Stimulated activated CD8-positive, alpha-beta memory T cell treated with anti-CD3 and anti-CD28 coated beads, Interleukin-15, amount 100 ng/mL, for 4 hours (primary cell): ENCODE data around the gene DYNC1LI1.

Experiments
- DNase-seq, 2 donors: peaks; one replicate each; pipeline ENCODE4 v3.0.0-alpha.2; 2020; ENCODE audit warnings: low read depth in 2 of 2

Gene DYNC1LI1

DNA sequence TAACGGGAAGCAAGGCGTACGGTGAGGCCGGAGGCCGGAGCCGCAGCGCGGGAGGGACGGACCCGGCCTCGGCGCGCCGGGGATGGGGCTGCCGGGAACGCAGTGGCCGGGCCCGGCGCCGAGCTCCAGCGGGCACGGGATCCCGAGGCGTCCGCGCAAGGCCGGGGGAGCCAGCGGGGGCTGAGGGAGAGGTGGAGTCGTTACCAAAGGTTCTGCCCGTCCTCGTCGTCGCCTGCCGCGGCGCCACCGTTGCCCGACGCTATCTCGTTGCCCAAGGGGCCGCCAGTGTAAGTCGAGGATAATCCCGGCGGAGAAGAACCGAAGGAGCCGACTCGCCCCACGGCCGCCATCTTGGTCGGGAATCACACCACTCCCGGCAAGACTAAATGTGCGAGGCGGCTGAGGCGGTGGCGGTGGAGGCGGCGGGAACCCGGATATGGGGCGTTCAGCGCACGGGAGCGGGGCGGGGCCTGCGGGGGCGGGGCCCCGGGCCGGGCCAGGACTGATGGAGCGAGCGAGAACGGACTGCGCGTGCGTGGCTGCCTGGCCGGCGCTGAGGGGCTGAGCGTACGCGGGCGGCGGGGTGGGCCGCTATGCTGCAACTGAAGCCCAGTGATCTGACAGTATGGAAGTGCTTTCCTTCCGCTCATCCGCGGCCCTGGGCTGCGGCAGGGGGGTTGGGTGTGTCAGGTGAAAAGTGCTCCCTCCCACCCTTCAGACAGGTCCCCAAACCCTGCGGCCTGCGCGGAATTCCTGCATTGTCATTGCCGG is at the start of gene DYNC1LI1:
DYNC1LI1 (minus strand) TSS at position 438 of the 771 bp plus-strand sequence; CDS start at position 350, 88 bp downstream.
- DNase-seq = peak; percentile 87 to 92

DNA sequence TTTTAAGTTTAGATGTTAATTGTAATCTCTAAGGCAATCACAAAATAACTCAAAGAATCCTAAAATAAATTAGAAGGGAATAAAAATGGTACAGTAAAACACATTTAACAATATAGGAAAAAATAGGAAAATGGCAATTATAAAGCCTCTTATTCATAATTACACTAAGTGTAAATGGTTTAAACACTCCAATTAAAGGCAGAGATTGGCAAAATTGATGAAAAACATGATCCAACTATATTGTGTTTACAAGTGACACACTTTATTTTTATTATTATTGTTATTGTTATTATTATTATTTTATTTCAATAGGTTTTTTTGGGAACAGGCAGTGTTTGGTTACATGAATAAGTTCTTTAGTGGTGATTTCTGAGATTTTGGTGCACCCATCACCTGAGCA is 48.7 kb upstream of the DYNC1LI1 start:
- no peak for DNase-seq

DNA sequence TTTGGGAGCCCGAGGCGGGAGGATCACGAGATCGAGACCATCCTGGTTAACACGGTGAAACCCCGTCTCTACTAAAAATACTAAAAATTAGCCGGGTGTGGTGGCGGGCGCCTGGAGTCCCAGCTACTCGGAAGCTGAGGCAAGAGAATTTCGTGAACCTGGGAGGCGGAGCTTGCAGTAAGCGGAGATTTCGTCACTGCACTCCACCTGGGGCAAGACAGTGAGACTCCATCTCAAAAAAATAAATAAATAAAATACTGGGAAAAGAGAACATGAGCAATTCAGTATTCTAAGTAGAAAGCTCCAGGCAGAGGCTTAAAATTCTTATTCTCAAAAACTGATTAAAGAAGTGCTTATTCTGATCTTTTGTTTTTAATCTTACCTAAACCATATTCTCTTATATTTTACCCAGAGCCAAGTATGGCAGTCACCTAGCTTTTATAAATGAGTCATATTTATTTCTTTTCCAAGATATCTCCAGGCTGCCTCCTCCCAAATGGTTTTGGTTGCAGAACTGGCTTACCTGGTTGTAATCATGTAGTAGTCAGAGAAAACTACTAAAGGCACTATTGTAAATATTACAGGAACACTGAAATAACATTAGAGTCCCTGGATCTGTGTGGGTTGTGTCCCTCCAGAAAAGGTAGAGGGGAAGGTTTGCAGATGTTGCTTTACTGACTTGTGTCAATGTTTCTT is 45.8 kb upstream of the DYNC1LI1 start:
- DNase-seq = no peak

DNA sequence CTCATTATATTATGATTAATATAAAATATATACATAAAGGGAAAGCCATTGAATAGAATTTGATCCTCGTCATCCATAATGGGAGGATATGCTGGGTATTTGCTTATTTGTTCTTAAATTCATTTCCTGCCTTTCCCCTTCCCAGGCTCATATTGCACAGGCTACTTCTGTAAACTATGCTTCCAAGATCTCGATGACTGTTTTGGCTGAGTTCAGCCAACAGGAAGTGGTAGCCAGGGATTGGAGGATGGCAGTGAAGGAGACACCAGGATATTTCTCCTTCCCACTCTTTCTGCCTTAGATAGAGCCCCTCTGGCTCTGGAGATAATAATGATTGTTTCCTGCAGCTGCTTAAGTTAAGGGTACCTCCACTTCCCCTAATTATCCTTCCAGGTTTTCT is 44.3 kb upstream of the DYNC1LI1 start:
- no peak for DNase-seq

DNA sequence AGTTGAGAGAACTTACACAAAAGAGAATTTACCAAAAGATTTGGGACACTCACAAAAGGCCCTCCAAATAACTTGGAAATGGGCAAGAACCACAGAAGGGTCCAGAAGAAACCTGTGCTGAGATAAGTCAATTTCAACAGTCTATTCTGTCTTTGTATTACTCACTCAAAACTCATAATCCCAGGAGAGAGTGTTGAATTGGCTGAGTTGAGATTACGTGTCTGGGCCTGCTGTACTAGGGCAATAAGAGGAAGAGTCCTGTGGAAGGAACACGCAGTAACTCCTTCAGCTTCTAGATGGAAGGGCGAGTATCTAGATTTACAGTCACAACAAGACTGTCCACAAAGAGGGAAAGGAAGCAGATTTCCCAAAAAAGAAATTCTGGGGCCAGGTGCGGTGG is 42.5 kb upstream of the DYNC1LI1 start:
- no peak for DNase-seq

DNA sequence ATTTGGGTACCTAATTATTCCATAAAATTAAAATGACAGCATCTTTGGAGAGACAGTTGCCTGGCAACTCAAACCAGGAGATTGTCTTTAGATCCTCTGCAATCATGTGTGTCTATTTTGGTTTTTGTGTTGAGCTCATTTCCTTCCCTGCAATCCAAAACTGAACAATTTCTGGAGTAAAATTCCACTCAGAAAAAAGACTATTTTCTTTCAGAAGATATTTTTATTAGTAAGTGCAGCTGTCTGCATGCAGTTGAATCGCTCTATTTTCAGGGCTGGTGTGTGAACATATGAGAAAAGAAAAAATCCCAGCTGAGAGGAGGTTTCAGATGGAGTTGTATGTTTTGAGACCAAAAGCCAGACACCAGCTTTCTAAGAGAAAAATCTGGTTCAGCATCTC is 41.9 kb upstream of the DYNC1LI1 start:
- DNase-seq = no peak

DNA sequence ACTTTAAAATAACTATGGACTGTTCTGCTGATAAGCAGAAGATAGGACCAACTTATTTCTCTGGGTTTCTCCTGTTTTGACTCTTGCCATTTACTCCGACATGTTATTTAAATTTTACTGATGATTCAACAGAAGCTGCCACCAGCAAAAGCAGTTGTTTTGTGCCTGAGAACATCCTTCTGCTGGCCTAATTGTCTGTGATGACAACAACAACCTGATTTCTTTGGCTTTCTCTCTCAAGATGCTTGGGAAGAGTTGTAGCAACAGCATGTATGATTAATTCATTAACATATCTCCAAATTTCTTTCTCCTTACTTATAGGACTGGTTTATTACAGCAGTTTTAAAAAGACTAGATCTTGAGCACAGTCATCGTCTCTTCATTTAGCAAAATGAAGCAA is 36.9 kb upstream of the DYNC1LI1 start:
- DNase-seq = no peak

DNA sequence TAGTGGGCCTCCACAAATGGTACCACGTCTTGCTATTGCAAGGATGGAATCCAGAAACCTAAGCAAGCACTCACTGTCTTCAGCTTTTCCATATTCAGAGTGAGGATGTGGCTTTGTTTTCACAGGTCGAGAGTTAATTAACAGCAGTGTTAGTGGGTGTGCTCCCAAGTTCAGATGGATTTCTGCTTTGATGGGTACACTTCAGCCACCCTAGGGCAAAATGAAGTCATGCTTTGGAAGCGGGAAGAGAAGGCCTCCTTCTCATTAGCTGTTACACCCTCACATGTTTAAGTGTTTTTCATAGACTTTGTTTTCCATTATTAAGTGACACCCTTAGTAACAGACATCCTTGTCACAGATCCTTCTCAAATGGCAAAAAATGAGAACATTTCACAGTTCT is 36.3 kb upstream of the DYNC1LI1 start:
- no peak for DNase-seq

DNA sequence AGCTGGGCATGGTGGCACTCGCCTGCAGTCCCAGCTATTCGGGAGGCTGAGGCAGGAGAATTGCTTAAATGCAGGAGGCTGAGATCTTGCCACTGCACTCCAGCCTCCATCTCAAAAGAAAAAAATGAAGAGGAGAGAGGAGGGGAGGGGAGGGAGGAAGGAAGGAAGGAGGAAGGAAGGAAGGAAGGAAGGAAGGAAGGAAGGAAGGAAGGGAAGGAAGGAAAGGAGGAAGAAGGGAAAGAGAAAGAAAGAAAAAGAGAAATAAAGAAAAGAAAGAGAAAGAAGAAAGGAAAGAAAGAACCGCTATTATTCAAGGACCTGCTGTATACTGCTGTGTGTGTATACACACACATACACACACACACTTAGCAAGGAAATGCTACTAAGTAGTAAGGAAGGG is 35.6 kb upstream of the DYNC1LI1 start:
- no peak for DNase-seq

DNA sequence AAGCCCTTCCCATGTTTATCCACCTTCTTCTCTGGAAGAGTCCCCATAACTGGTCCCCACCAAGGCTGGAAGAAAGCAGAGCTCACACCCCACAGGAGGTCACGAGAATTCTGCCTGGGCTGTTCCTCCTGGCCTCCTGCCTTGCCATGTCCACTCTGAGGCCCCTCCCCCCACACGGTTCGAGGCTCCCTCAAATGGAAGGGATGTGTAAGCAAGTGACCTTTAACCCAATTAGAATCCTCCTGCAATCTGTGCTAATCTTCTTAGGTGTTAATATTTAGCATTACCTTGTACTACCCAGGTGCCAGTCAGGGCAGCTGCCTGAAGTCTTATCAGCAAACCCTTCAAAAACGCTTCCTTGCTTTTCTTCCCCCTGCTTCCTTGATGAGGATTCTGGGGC is 32.4 kb upstream of the DYNC1LI1 start:
- DNase-seq = no peak

DNA sequence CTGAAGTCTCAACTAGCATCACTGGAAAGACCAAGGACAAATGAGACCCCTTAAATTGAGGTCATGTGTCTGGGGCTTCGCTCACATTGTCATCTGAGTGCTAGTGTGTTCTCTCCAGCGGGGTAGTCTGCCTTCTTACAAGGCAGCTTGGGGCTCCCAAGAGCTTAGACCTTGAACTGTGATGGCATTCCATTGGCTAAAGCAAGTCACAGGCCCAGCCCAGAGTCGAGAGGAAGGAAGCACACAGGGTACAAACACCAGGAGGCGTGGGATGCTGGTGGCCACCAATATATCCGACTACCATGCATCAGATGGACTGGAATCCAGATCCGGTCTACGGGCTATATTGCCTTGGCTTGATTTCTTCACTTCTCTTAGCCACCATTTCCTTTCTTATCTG is 31.5 kb upstream of the DYNC1LI1 start:
- no peak for DNase-seq

DNA sequence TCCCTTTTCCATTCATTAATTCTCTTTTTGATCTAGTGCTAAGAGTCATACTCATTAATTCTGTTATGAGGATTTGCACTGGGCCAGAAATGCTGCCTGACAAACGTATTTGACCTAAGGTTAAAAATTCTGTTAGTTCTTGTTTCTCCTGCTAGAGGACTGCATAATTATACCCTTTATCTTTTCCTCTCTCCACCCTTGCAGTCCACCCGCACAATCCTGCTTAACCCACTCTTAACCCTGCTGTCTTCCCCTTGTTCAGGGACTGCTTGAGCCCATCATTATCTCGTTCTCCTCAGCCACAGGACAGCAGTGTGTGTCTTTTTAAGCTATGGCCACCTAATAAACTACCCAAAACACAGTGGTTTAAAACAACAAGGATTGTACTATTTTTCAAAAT is 31.1 kb upstream of the DYNC1LI1 start:
- DNase-seq = no peak

DNA sequence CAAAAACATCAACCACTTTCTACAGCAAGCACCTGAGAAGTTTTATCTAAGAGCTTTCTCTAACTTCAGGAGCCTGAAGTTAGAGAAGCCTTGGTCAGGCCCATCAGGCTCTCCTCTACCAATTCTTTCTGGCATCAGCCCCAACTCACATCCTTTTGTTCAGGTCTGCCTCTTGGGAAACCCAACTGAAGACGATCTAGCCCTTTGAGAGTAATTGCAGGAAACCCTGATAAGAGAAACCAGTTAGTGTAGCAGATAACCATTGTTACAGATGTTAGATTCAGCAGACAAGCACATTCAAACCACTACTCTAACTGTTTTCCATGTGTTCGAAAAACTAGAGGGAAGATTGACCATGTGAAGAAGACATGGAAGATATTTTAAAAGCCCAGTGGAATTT is 27.0 kb upstream of the DYNC1LI1 start:
- no peak for DNase-seq

DNA sequence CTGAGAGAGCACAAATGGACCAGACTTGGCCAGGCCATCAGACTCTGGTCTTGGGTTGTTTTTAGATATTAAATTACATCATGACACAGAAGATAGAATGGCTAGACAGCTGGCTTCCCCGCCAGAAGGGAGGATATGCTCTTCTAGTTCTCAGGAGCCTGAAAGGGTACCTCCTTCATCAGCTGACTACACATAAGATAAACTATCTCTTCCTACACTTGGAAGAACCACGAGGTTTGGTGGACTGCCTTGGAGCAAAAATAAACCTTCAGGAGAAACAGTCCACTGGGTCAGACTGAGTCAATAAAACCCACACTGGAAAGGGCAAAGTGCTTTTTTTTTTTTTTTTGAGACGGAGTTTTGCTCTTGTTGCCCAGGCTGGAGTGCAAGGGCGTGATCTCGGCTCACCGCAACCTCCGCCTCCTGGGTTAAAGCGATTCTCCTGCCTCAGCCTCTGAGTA is 26.3 kb upstream of the DYNC1LI1 start:
- no peak for DNase-seq

DNA sequence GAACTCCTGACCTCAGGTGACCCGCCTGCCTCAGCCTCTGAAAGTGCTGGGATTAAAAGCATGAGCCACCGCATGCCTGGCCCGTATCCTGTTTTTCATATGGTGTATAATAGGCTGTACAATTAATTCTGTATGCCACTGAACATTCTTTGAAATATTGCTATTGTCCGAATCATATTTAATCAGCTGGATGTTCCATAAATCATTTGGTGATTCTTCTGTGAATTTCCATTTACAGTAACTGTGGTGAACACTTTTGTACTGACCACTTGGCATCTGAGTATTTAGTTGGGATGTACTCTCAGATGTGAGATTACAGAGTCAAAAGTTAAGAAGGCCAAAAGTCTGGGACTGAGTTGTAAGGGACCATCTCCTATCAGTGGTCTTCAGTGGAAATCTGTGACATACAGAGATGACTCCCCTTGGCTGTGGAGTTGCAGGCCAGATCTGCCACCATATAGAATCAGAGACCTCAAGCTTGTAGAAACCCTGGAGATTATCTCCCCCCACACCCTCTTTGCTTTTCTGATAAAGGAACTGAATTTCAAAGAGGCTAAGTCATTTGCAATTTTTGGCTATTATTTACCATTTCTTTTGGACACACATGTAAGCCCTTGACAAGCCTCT is 25.7 kb upstream of the DYNC1LI1 start:
- DNase-seq = no peak

DNA sequence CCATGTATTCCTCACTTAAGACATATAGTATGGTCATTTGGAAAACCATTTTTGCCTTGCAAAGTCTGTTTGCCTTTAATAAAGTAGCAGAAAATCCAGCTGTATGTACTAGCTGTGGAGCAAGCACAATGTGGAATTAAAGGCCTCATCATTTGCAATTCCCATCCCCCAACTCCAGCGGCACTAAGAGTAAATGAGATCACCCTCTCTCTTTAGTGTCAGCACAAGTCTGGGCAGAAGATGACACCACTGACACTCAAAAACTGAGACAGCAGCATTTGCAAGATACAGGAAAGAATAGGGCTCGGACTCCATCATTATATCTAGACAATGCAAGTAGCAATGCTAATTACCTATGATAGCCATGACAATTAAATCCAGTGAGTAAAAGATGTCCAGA is 24.7 kb upstream of the DYNC1LI1 start:
- DNase-seq = no peak

DNA sequence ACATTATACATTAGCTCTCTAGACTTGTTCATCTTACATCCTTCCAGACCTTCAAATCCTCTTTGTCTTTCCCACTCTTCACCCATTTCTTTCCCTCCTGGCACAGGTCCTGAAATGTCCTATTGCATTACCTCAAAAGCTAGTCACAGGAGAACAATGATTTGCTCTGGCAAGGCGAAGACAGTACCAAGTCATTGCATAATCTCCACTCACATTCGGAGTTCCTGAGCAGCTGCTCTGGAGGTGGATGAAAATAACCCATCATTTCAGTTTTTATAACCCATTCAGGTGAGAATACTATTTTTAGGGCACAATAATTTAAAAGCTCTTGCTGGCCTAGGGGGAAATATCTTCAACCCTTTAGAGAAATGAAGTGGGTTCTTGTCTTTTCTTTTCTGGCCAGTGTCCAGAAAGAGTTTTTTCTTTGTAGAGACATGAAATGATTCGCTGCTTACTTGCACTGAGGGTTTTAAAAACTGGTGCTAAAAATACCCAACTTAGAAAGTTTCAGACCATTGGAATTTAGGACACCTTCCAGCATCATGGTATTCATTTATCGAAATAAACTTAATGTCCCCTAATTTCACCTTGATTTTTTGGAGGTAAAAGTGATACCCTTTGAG is 23.4 kb upstream of the DYNC1LI1 start:
- no peak for DNase-seq

DNA sequence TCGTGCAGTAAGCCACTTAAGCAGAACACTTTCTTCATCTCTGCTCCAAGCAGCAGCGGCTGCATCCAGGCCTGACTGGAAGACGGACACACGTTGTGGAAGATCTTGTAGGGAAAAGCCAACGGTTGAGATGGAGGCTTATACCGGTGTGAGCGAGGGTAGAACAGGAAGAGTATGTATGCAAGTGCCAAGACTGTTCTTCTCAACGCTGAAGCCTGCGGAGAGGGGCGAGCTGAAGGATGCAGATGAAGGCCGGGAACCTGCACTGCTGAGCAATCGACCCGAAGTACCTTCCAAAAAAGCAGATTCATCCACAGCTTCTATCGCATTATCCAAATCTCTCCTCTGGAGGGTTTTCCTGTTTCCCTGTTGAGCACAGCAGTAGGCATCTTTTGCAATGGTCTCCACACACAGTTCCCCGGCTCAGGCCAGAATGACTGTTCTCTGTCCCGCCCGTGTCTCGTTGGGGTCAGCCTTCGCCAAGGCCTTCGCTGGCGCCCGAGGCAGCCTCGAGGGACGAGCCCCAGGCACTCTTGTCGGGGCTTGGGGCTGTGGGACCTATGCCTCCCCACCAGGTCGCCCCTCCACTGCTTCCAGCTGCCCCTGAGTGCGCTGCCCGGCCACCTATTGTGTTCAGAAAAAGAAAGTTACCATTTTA is 22.2 kb upstream of the DYNC1LI1 start:
- no peak for DNase-seq

DNA sequence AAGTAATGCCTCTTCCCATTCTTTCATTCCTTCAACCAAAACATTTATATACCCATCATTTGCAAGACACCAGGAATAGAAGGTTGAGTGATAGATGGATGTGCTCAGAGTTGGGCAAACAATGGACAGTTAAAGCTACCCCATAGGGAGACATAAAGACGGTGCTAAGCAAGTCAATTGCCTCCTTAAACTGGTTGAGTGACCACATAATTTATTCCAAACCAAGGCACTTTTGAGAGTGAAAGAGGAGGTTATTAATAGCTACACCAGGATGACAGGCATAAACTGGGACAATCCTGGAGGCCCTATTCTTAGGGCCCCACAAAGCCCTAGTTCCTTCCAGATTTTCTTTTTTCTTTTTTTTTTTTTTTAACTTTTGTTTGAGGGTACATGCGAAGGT is 21.4 kb upstream of the DYNC1LI1 start:
- DNase-seq = no peak

DNA sequence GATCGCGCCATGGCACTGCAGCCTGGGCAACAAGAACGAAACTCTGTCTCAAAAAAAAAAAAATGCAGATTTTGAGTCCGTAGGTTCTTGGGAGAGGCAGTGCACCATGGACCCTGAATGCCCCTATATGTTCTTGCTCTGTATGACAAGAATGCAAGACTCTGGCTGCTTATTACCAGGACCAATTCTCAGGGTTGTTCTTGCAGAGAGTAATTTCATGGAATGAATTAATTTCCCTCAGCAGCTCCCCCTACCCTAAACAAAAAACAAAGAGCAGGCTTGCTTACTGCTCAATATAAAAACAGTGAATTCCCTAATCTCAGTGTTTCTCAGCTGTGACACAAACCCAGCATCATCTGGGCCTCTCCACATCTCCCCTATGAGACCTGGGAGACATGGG is 20.5 kb upstream of the DYNC1LI1 start:
- DNase-seq = no peak

DNA sequence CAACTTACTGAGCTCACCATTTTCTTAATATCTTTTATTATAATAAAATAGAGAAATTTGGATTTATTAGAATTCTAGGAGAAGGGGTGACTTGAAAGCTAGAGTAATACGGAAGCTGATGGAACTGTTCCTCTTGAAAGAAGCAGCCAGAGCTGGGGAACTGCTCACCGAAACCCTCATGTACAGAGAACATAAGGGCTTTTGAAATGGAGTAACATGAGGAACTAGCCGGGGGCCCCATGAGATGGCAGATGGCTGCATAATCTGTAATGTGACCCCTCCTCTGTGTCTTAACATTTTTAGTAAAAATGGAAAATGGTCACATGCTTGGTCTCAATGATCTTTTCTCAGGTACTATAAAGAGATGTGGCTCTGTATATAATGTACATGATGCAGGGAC is 15.7 kb upstream of the DYNC1LI1 start:
- DNase-seq = no peak

DNA sequence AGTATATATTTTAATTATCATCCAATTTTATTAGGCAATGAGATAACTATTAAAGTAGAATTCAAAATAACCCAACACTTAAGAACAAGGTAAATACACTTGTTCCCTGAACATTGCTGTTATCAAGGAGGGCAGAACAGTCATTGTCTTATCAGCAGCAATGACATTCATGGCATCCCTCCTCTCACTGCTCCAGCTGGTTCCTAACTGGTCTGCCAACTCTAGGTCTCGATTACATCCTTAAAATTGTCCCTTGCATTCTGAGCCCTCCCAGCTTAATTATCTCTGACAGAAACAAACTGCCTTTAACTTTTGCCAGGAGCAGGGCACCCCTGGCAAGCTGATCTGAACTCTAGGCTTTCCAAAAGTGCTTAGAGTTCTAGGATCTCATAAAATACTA is 14.0 kb upstream of the DYNC1LI1 start:
- DNase-seq = no peak
